NCI-H1092 treated with DMSO at 0.1 percent for 48 hours (cell line): ENCODE data around the gene HADH.
A peak's percentile ranks its signal among the peaks of the same experiment; 100 is the strongest.
"Not testable (repeated sequence)": the region's sequence is repeated elsewhere in the genome, so short reads cannot be mapped to it uniquely, and the experiment has no call there.

Source experiments
- DNase-seq: peaks from one replicate; lab custom pipeline; 2025; lab: John Stamatoyannopoulos, UW

Gene HADH

GRCh38 chr4:107989537-107990386 lies at the start of gene HADH:
Gene HADH, plus strand, starts transcription at chr4:107989889. Its CDS starts 44 bp downstream, at chr4:107989933.
- peak; percentile 92 for DNase-seq

DNA sequence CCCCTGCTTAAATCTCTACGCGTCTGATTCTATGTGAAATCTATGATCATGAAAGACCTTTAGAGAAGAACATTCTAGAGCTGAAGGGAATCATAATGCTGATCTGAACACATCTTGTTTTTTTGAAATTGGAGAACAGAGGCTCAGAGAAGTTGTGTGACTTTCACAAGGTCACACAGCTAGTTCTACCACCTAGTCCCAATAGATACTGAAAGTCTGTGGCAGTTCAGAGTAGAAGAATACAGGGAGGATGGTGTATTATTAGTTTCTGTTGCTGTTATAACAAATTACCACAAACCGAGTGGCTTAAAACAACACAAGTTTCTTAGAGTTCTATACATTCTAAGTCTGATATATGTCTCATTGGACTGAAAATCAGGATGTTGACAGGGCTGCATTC lies 43.9 kb upstream of the HADH start:
- DNase-seq = no peak

DNA sequence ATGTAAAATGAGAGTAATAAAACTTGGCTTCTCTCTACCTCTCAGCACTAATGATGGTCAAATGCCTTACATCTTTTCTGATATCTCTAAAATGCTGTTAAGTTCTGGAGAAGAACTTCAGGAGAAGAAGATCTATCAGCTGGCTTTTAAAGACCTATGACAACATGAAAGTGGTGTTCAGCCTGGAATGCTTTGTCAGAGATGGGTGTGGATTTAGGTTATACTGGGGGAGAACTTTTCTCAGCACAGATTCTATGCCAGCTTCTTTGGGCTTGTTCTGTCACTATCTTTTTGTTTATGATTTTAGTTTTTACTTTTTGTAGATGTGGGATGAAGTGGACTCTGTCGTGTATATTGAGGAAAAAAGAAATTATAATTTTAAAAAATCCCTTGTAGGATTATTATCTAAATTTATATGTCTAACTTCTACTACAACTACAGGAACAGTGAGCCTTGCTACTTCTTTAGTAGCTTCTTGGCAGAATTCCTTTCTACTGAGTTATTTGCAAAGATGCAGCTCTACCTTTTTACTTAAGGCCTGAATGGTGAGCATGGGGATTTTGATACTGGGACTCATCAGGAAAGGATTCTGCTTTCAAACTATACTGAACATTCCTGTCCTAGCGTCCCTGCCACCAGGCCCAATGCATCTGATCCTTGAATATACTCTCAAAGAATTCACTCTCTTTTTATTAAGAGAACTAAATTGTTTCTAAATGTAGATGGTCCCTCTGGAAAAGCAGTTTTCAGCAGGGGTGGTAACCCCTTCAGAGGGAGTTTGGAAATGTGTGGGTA lies 38.7 kb upstream of the HADH start:
- no peak for DNase-seq

DNA sequence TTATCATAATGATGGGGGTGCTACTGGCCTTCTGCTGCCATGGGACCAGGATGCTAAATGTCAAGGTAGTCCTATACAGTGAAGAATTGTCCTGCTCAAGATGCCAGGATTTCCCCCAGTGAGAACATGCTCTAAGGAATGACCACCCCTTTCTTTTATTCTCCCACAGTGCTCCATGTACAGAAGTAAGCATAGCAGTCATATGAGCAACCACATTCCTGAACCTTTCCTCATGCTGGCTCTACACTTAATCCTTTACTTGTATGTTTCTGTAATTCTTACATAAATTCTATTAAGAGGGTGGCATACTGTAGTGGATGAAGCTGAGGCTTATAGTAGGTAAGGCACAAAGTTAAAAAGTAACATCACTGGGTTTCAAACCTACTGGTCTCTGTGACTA lies 38.1 kb upstream of the HADH start:
- DNase-seq = no peak

DNA sequence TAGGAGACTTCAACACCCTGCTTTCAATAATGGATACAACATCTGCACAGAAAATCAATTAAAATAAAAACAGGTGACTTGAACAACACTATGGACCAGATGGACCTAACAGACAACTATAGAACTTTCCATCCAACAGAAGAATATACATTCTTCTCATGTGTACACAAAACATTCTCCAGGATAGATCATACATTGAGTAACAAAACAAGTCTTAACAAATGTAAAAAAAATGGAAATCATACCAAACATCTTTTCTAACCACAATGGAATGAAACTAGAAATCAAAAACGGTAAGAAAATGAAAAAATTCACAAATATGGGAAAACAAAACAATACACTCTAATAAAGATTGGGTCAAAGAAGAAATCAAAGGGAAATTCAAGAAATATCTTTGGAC lies 33.7 kb upstream of the HADH start:
- DNase-seq = no peak

DNA sequence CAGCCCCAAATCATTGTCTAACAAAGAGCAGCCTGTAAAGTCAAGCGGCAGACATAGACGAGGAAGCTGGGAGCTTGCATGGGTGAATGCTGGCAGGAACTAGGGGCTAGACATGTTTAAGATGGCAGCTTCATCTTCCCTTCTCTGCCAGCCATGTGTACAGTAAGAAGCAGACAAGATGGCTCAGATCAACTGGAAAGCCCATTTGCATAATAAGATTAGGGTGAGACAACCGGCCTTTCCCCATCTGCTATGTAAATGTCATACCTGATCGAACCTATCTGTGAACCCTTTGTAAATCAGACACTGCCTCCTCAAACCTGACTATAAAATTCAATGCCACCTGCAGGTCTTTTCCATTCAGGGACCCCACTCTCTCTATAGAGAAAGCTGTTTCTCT lies 22.8 kb upstream of the HADH start:
- DNase-seq = no peak

DNA sequence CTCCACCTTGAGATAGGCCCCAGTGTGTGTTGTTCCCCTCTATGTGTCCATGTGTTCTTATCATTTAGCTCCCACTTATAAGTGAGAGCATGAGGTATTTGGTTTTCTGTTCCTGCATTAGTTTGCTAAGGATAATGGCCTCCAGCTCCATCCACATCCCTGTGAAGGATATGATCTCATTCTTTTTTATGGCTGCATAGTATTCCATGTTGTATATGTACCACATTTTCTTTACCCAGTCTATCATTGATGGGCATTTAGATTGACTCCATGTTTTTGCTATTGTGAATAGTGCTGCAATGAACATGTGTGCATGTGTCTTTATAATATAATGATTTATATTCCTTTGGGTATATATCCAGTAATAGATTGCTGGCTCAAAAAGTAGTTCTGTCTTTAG lies 22.2 kb upstream of the HADH start:
- DNase-seq = not testable (repeated sequence)

DNA sequence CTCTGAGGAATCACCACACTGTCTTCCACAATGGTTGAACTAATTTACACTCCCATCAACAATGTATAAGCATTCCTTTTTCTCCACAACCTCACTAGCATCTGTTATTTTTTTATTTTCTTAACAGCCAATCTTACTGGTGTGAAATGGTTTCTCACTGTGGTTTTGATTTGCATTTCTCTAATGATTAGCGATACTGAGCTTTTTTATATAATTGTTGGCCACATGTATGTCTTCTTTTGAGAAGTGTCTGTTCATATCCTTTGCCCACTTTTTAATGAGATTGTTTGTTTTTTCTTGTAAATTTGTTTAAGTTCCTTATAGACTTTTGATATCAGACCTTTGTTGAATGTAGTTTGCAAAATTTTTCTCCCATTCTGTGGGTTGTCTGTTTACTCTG lies 21.8 kb upstream of the HADH start:
- not testable (repeated sequence) for DNase-seq

- no peak for DNase-seq
These were observed 19.5 kb upstream of the HADH start for GRCh38 chr4:107970063-107970798.

GRCh38 chr4:107972605-107973004 lies 17.1 kb upstream of the HADH start:
- DNase-seq = no peak

- DNase-seq = no peak
These were observed 15.2 kb upstream of the HADH start for GRCh38 chr4:107974523-107974922.

DNA sequence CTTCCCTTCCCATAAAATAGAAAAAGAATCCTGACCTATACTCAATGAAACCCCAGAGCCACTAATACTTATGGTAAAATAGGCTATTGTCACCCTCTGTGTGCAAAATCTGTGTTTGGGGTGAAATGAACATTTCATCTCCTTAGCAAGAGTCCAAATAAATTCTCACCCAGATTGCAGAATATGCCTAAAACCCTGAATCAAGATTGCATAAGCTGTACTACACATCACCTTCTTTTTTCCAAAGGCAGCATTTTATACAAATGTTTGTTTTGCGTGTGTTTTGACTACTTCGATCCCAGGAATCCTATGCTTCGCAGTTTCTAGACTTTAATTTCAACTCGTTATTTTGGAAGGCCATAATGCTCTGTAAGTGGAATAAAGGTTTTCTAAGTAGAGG lies 12.2 kb upstream of the HADH start:
- no peak for DNase-seq

- DNase-seq = no peak
These were observed 11.6 kb upstream of the HADH start for GRCh38 chr4:107977966-107978705.

DNA sequence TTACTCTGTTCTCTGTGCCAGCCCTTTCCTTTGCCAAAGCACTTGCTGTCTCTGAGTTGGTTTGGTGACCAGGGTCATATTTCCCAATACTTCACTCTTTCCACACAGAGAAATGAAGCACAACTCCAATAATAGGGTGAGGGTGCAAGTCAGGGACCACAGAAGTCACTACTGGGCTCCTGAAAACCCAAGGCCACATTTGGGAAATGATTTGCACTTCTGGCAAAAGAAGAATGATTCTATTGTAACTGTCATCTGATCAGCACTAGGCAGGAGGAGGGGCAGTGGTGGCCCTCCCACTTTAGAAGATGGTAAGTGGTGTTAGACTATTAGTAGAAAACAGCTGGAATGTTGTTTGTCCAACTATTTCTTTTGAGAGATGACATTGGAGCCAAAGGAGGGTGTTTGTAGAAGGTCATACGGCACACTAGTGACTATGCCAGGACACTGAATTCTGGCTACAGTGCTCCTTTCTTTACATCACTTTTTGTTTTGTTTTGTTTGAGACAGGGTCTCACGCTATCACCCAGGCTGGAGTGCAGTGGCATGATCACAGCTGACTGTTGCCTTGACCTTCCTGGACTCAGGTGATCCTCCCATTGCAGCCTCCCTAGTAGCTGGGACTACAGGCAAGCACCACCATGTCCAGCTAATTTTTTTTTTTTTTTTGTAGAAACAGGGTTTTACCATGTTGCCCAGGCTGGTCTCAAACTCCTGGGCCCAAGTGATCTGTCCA lies 10.8 kb upstream of the HADH start:
- no peak for DNase-seq

DNA sequence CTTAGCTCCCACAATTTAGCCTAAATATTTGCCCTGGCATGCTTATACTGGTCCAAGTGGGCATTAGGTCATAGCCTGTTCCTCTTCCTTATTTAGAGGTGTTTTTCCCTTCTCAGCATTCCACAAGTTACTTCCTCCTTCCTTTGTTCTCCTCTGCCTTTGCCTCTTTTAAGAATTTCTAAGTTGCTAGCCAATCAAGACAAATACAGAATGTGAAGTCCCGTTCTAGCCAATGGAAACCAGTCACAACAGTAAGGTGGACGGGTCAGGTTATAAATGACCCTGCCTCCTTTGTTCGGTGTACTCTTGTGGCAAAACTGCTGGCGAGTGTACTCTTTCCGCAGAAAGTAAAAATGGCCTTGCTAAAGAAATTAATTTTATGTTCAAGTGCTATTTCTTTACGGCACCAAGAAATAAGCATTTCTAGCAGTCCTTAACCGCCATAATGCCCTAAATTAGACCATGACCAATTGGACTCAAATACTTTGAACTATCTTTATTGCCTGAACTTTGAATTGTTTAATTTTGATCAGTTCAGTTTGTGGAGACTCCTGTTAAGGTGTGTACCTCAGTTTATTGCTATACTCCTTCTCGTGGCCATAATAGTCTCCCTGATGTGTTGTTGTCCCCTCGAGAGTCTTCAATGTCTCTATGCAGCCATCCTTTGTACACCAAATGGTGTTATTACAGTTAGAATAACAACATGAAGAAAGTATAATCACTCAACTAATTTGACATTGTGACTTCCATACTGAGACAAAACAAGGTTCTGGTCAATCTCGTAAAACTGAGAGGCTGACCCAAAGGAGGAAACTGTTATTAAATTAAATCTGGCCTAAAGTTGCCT lies 1.6 kb upstream of the HADH start:
- DNase-seq = no peak

DNA sequence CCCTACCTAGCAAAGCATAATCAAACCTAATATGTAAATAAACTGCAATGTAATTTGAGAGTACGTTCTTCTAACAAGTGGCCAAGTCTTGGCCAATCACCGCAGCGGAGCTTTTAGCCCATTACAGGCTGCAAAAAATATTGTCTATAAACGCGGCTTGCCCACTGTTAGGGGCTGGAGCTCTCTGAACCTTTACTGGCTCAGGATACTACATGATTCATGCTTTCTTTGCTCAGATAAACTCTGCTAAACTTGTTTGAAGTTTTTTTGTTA lies 990 bp upstream of the HADH start:
- peak; percentile 31 for DNase-seq

DNA sequence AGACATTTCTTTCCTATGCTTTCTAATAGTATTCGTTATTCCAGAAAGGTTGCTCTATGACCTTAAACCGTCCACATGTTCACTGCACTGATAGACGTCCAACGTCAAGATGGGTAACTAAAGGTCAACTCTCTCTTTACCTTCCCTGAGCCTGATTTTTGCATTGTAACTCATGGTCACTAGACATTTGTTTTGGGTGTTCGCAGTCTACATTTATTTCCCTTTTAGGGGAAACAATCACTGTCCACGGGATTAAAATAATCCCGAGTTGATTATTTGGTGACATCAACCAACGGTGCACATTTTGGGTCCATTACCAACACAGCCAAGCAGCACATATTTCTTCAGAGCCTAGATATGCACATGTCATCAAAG lies 540 bp upstream of the HADH start:
- DNase-seq = peak; percentile 39

DNA sequence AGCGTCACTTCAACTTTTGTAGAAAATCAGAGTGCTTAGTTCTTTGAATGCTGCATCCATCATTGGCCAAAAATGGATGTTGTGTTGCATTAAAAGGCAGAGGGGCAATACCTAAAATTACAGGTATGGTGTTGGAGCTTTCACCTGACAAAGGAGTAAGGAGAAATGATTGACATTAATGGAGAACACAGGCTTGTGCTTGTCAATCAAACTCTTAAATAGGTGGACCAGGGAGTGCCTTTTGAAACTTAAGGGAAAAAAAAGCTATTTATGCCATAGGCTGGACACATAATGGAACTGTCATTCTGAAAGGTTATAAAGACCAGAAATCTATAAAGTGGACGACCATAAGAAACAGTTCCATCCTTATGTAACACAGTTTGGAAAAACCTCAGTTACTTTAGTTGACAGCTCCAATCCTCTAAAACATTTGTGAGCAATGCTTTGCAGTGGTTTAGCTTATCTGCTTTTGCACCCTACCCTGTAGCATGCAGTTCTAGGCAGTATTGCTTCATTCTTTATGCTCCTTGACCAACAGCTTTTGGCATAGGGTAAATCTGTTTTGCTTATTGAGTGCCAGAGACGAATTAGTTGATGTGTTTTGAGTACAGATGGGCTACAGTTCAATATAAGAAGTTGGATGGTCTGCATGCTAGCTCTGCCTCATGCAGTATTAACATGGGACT lies 2.4 kb downstream of the HADH start:
- no peak for DNase-seq

DNA sequence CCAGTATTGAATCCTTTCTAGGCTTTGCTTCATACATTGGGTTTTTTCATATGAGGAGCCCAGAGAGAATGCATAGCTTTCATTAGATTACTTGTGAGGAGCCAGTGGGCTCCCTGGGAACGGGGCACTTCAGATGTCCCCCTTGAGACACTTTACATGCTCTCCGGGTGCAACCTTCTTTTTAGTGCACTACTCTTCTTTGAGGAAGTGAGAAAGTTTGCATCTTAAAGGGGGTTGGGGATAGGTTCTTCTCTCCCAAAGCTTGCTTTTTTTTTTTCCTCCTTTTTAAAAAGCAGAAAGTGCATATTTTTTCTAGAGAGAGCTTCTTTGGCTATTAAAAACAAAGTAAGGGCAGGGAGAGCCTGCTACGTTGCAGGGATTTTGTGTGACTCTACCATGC lies 4.3 kb downstream of the HADH start:
- no peak for DNase-seq

GRCh38 chr4:107994894-107995293 lies 5.2 kb downstream of the HADH start:
- no peak for DNase-seq
